ENCODE results near the gene PLA2R1. TPM values are rescaled to one million over a fixed set of nuclear protein-coding genes. Genes with fewer than 3 reads are reported as not detected.

The PLA2R1 gene
- polyA plus RNA-seq, 2 of the 4 experiments (the other 2 are of a cell fraction): 3.3 to 6.8 TPM

- ChIA-PET POLR2A (no interaction called here), CTCF (interaction anchor here (0.6 to 2.0 kb wide), 2 partner anchors 12 to 198 kb away, joined by 3 to 5 read pairs; no protein-coding TSS in a partner anchor)
- Histone ChIP-seq H3K4me2 (no peak overlapping the region), H3K9me3 (no peaks in the 10 kb centered on the region), H3K4me3 (no peak overlapping the region), H3K27ac (no peak overlapping the region), H3K4me1 (peaks cover 12% of the 10 kb centered on the region)
- DNase-seq (ENCODE audit: low read depth in 1 of 2, low spot score in 1 of 2) (no peak), ATAC-seq (no peak), FAIRE-seq (no peak)
- 73% methylated on average over 3 of the region's 3 CpGs for WGBS (ENCODE audit: missing lambda C conversion rate)
- TF ChIP-seq KDM5A (IDR thresholded peaks at IDR 0.05) (no peak), ATOH8 (CRISPR knock-in tag; IDR thresholded peaks at IDR 0.05; ENCODE audit: low read depth) (no peak), JUN (IDR thresholded peaks at IDR 0.05) (no peak), MAX (IDR thresholded peaks at IDR 0.05) (no peak), GATA3 (IDR thresholded peaks at IDR 0.05; ENCODE audit: borderline replicate concordance) (no peak), BCL3 (IDR thresholded peaks at IDR 0.05) (no peak), CHD2 (IDR thresholded peaks at IDR 0.05; ENCODE audit: low read length, partially characterized antibody) (no peak), PHF8 (IDR thresholded peaks at IDR 0.05; ENCODE audit: borderline replicate concordance, low read depth) (no peak), EP300 (IDR thresholded peaks at IDR 0.05) (no peak), EHMT2 (IDR thresholded peaks at IDR 0.05; ENCODE audit: low read depth) (no peak), SMC3 (IDR thresholded peaks at IDR 0.05) (no peak), HOXB13 (CRISPR knock-in tag; IDR thresholded peaks at IDR 0.05; ENCODE audit: low read depth) (no peak)
- TF ChIP-seq, protein P1, sequence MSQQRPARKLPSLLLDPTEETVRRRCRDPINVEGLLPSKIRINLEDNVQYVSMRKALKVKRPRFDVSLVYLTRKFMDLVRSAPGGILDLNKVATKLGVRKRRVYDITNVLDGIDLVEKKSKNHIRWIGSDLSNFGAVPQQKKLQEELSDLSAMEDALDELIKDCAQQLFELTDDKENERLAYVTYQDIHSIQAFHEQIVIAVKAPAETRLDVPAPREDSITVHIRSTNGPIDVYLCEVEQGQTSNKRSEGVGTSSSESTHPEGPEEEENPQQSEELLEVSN (IDR thresholded peaks at IDR 0.05; ENCODE audit: borderline replicate concordance, low read depth): no peak
These were observed 76.8 kb downstream of the PLA2R1 start for GRCh38 chr2:159985656-159986055.

- CTCF ChIA-PET: no interaction called here
- H3K9me3 ChIP-seq: no peaks in the 10 kb centered on the region
- H3K27ac ChIP-seq: no peak overlapping the region
- H3K4me2 ChIP-seq: no peak overlapping the region
- peaks cover 12% of the 10 kb centered on the region for H3K4me1 ChIP-seq
- FAIRE-seq: no peak
- TF ChIP-seq MAFK (IDR thresholded peaks at IDR 0.05; ENCODE audit: partially characterized antibody) (peak; percentile 94), PBX3 (IDR thresholded peaks at IDR 0.05) (no peak)
- POLR2A ChIA-PET: interaction anchor here (0.6 to 1.3 kb wide), 2 partner anchors 272 to 369 kb away, joined by 3 to 4 read pairs; partner anchors contain the start of gene MARCHF7
- no peak for ATAC-seq
- DNase-seq (ENCODE audit: low read depth in 1 of 2, low spot score in 1 of 2): no peak
- no peak overlapping the region for H3K4me3 ChIP-seq
These were observed 78.4 kb downstream of the PLA2R1 start for GRCh38 chr2:159984034-159984433.

DNA sequence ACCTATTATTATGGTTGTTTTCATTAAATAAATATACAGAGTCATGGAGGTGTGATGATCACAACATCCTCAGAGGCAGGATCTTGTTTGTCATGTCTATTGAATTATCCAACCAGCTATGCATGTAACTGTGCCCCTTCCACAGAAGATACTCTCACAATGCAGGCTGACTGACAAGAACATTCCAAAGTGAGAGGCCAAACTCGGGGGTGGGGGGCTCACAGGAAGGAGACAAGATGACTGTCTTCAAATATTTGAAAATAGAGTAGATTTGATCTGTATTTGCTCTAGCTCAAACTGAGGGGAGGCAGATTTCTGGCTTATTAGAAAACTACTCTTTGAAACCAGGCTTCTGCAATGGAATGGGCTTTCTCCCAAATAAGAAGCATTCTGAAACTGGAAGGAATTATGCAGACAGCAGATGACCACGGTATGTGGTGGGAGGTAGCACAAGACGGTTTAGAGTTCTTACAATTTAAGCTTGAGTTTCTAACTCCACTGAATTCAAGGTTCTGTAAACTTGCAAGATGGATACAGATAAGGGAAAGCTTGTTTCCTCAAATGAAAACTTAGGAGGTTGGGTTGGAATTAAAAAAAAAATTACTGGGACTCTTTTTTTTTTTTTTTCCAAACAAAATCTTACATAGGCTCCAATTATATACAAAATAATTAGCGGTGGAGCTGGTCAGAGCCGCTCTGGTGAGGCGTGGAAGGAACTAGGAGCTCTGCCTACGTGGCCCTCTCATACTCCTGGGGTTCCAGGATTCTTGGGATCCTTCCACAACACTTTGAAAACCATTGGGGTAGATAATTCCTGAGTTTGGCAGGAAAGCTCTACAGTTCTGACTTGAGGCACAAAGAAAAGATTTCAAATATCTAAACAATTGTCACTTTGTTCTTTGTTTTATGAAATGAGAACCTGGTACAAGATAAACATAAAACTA is 79.3 kb downstream of the PLA2R1 start:
- POLR2A ChIA-PET: interaction anchor here (0.6 to 1.3 kb wide), 2 partner anchors 8 to 271 kb away, joined by 3 read pairs; partner anchors contain the start of gene MARCHF7
- Histone ChIP-seq H3K4me3 (no peak overlapping the region), H3K4me1 (peaks cover 12% of the 10 kb centered on the region), H3K9me3 (no peaks in the 10 kb centered on the region), H3K4me2 (peak overlapping the region; percentile 25; the same call in 1 of the 3 replicates), H3K27ac (0 out of 6 replicates have a peak overlapping the region, but pooled peaks of 1 of the 2 experiments have one; percentile 4)
- 75% methylated on average over 7 of the region's 7 CpGs for WGBS (ENCODE audit: missing lambda C conversion rate)
- CTCF ChIA-PET: interaction anchor here (0.6 to 1.3 kb wide), 2 partner anchors 139 to 1080 kb away, joined by 4 to 6 read pairs; no protein-coding TSS in a partner anchor
- DNase-seq (ENCODE audit: low read depth in 1 of 2, low spot score in 1 of 2) (no peak), ATAC-seq (no peak), FAIRE-seq (peak; percentile 23)
- TF ChIP-seq, protein P2, sequence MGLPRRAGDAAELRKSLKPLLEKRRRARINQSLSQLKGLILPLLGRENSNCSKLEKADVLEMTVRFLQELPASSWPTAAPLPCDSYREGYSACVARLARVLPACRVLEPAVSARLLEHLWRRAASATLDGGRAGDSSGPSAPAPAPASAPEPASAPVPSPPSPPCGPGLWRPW (IDR thresholded peaks at IDR 0.05): no peak
- no peak for TF ChIP-seq HOXA7 (CRISPR knock-in tag; IDR thresholded peaks at IDR 0.05)
- no peak for TF ChIP-seq SREBF2 (IDR thresholded peaks at IDR 0.05)
- no peak for TF ChIP-seq MAZ (IDR thresholded peaks at IDR 0.05; ENCODE audit: borderline replicate concordance, low read depth, low read length)
- TF ChIP-seq CBX2 (IDR thresholded peaks at IDR 0.05; ENCODE audit: borderline replicate concordance, low read depth): no peak
- TF ChIP-seq BHLHE40 (IDR thresholded peaks at IDR 0.05; ENCODE audit: low read depth, low read length): no peak
- TF ChIP-seq CBX8 (IDR thresholded peaks at IDR 0.05): no peak
- no peak for TF ChIP-seq PBX3 (IDR thresholded peaks at IDR 0.05)
- TF ChIP-seq, protein P3, sequence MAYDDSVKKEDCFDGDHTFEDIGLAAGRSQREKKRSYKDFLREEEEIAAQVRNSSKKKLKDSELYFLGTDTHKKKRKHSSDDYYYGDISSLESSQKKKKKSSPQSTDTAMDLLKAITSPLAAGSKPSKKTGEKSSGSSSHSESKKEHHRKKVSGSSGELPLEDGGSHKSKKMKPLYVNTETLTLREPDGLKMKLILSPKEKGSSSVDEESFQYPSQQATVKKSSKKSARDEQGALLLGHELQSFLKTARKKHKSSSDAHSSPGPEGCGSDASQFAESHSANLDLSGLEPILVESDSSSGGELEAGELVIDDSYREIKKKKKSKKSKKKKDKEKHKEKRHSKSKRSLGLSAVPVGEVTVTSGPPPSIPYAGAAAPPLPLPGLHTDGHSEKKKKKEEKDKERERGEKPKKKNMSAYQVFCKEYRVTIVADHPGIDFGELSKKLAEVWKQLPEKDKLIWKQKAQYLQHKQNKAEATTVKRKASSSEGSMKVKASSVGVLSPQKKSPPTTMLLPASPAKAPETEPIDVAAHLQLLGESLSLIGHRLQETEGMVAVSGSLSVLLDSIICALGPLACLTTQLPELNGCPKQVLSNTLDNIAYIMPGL (CRISPR knock-in tag; IDR thresholded peaks at IDR 0.05; ENCODE audit: borderline replicate concordance): no peak
- TF ChIP-seq EHF (CRISPR knock-in tag; IDR thresholded peaks at IDR 0.05): no peak
- TF ChIP-seq FOSL2 (IDR thresholded peaks at IDR 0.05): no peak
- TF ChIP-seq FOSL2 (CRISPR knock-in tag; IDR thresholded peaks at IDR 0.05): no peak

All from A549 (cell line).